Measurements from ENCODE around the gene MMP11.

DNA sequence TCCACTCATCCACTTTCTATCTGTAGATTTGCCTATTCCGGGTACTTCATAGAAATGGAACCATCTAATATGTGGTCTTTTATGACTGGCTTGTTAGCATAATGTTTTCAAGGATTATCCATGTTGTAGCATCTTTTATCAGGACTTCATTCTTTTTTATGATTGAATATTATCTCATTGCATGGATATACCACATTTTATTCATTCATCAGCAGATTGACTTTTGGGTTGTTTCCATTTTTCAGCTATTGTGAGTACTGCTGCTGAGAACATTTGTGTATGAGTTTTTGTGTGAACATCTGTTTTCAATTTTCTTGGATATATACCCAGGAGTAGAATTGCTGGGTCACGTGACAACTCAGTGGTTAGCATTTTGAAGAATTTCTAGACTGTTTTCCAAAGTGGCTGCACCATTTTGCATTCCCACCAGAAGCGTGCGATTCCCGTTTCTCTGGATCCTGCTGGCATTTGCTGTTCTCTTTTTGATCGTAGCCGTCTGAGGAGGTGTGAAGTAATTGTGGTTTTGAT is 57.3 kb downstream of the MMP11 start:
- TF ChIP-seq, protein P1, sequence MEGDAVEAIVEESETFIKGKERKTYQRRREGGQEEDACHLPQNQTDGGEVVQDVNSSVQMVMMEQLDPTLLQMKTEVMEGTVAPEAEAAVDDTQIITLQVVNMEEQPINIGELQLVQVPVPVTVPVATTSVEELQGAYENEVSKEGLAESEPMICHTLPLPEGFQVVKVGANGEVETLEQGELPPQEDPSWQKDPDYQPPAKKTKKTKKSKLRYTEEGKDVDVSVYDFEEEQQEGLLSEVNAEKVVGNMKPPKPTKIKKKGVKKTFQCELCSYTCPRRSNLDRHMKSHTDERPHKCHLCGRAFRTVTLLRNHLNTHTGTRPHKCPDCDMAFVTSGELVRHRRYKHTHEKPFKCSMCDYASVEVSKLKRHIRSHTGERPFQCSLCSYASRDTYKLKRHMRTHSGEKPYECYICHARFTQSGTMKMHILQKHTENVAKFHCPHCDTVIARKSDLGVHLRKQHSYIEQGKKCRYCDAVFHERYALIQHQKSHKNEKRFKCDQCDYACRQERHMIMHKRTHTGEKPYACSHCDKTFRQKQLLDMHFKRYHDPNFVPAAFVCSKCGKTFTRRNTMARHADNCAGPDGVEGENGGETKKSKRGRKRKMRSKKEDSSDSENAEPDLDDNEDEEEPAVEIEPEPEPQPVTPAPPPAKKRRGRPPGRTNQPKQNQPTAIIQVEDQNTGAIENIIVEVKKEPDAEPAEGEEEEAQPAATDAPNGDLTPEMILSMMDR (conservative IDR thresholded peaks at IDR 0.05; ENCODE audit: low read depth in 2 of 2), result no peak
- TF ChIP-seq POLR2AphosphoS5 (IDR thresholded peaks at IDR 0.05; ENCODE audit: low read depth) (no peak), EZH2 (IDR thresholded peaks at IDR 0.05; ENCODE audit: low read depth, unreplicated experiment) (no peak)
